MM.1S (cell line): ENCODE data around the gene CBFA2T2.
A peak's percentile ranks its signal among the peaks of the same experiment; 100 is the strongest.
"Not testable (repeated sequence)": the region's sequence is repeated elsewhere in the genome, so short reads cannot be mapped to it uniquely, and the experiment has no call there.

Source experiments
- DNase-seq: peaks from one replicate; pipeline ENCODE4 v3.0.0-alpha.2; 2015
- H2AFZ ChIP-seq: fragments of 300-600 bp; sonication (generic); 2 replicates; pipeline ENCODE4 v1.6.0; 2016; ENCODE audit warnings: antibody characterized with exemption, low read length
- H3F3A ChIP-seq: fragments of 300-600 bp; sonication (generic); 2 replicates; pipeline ENCODE4 v1.6.1; 2016; ENCODE audit warnings: mild to moderate bottlenecking, antibody characterized with exemption, low read length, moderate library complexity, mixed read lengths; ENCODE audit not compliant: insufficient read depth
- H3K27ac ChIP-seq: fragments of 300-600 bp; sonication (generic); 2 replicates; pipeline ENCODE4 v1.5.1; 2016; ENCODE audit warnings: mild to moderate bottlenecking, low read length
- H3K27me3 ChIP-seq: fragments of 300-600 bp; sonication (generic); replicated peaks from 2 replicates; pipeline ENCODE4 v1.6.0; 2016; ENCODE audit warnings: low read length; ENCODE audit not compliant: insufficient read depth
- H3K36me3 ChIP-seq: fragments of 300-600 bp; sonication (generic); replicated peaks from 2 replicates; pipeline ENCODE4 v1.6.1; 2016; ENCODE audit warnings: mild to moderate bottlenecking, low read length, mixed read lengths; ENCODE audit not compliant: insufficient read depth
- H3K4me1 ChIP-seq: fragments of 300-600 bp; sonication (generic); 2 replicates; pipeline ENCODE4 v1.6.1; 2016; ENCODE audit warnings: low read length, mixed read lengths
- H3K4me2 ChIP-seq: fragments of 300-600 bp; sonication (generic); 2 replicates; pipeline ENCODE4 v1.6.0; 2016; ENCODE audit warnings: low read depth, low read length
- H3K4me3 ChIP-seq: fragments of 300-600 bp; sonication (generic); 2 replicates; pipeline ENCODE4 v1.5.1; 2016; ENCODE audit warnings: low read length, mixed read lengths
- H3K79me2 ChIP-seq: fragments of 300-600 bp; sonication (generic); 2 replicates; pipeline ENCODE4 v1.6.1; 2016; ENCODE audit warnings: mixed run types, low read length, mixed read lengths
- H3K9ac ChIP-seq: fragments of 300-600 bp; sonication (generic); 2 replicates; pipeline ENCODE4 v1.6.1; 2016; ENCODE audit warnings: low read length, mixed read lengths
- H3K9me2 ChIP-seq: fragments of 300-600 bp; sonication (generic); replicated peaks from 2 replicates; pipeline ENCODE4 v1.6.1; 2016; ENCODE audit warnings: mild to moderate bottlenecking, low read length, mixed read lengths; ENCODE audit not compliant: insufficient read depth
- H3K9me3 ChIP-seq: fragments of 300-600 bp; sonication (generic); replicated peaks from 2 replicates; pipeline ENCODE4 v1.6.1; 2016; ENCODE audit warnings: mild to moderate bottlenecking, low read length, mixed read lengths; ENCODE audit not compliant: insufficient read depth
- H4K20me1 ChIP-seq: fragments of 300-600 bp; sonication (generic); 2 replicates; pipeline ENCODE4 v1.6.1; 2016; ENCODE audit warnings: mild to moderate bottlenecking, low read length, moderate library complexity, mixed read lengths; ENCODE audit not compliant: insufficient read depth
- CTCF ChIP-seq: fragments of 300-600 bp; sonication (generic); IDR thresholded peaks from 2 replicates; pipeline ENCODE4 v1.5.1; 2016; ENCODE audit warnings: antibody characterized with exemption, low read length, mixed read lengths
- EZH2 ChIP-seq: fragments of 300-600 bp; sonication (generic); optimal IDR thresholded peaks from 2 replicates; pipeline ENCODE3; 2017; ENCODE audit warnings: low read depth, mild to moderate bottlenecking, antibody characterized with exemption, low read length, mixed read lengths
- EZH2phosphoT487 ChIP-seq: fragments of 300-600 bp; sonication (generic); IDR thresholded peaks from 2 replicates; pipeline ENCODE4 v1.6.1; 2018; ENCODE audit warnings: antibody characterized with exemption, low read length

The CBFA2T2 gene

DNA sequence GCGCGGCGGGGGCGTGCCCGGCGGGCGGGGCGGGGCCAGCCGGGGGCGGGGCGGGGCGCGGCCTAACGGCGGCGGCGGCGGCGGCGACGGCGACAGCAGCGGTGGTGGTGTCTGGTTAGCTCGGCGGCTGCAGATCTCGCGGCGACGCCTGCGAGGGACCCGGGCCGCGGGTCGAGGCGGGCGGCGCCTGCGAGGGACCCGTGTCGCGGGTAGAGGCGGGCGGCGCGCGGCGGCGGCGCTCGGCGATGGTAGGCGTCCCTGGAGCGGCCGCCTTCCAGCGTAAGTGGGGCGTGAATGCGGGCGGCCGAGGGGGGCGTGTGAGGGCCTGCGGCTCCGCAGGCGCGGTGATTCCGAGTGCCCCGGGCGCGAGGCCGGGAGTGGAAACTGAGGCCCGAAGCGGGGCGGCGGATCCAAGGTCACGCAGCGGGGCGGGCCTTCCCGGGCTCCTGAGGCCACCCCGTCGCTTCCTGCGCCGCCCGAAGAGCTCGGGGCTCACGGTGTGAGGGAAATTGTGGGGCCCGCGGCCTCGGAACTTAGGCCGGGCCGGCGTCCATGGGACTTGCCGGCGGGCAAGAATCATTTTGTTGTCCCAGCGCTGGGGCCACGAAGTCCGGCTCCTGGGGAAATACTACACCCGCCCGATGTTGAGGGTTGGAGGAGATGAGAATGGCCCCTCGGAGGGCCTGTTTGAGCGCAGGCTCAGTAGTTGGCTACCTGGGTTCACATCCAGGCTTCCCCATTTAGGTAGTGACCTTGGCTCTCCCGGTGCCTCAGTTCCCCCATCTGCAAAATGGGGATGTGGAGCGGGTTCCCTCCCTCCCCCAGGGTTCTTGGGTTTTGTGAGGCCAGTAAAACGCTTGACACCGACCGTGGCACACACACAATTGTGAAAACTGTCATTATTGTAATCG, at the start of gene CBFA2T2:
TSS of gene CBFA2T2 (plus strand) at position 74 of the 911 bp plus-strand sequence. CDS start at position 246, 172 bp downstream.
- no peaks in the 10 kb centered on the region for H3K9me3 ChIP-seq
- H2AFZ ChIP-seq: peak within 1 kb of the TSS; percentile 87
- no peaks in the 10 kb centered on the region for H3K9me2 ChIP-seq
- DNase-seq: peak; percentile 49
- H3K36me3 ChIP-seq: no peaks in the 10 kb centered on the region
- peaks cover 7% of the 10 kb centered on the region; the same call in 1 of the 2 replicates for H3F3A ChIP-seq
- no peaks in the 10 kb centered on the region for H4K20me1 ChIP-seq
- no peak for TF ChIP-seq CTCF
- TF ChIP-seq EZH2phosphoT487: no peak
- no peak for TF ChIP-seq EZH2
- peaks cover 35% of the 10 kb centered on the region for H3K79me2 ChIP-seq
- H3K4me3 ChIP-seq: peak within 1 kb of the TSS; percentile 98
- H3K4me2 ChIP-seq: peak within 1 kb of the TSS; percentile 96
- H3K27me3 ChIP-seq: no peaks in the 10 kb centered on the region
- H3K9ac ChIP-seq: peak within 1 kb of the TSS; percentile 83
- peaks cover 4% of the 10 kb centered on the region; the same call in 1 of the 2 replicates for H3K4me1 ChIP-seq
- H3K27ac ChIP-seq: peak within 1 kb of the TSS; percentile 63; the same call in 1 of the 2 replicates

DNA sequence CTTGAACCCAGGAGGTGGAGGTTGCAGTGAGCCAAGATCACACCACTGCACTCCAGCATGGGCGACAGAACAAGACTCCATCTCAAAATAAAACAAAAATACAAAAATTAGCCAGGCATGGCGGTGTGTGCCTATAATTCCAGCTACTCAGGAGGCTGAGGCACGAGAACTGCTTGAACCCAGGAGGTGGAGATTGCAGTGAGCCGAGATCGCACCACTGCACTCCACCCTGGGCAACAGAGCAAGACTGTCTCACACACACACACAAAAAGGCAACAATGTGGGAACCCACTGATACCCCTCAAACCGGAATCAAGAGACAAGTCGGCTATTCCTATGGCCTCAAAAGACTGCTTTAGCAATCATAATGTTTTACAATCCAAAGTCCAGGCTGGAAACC, 49.3 kb upstream of the CBFA2T2 start:
- not testable (repeated sequence) for H3K27me3 ChIP-seq, H3K9me2 ChIP-seq, H3F3A ChIP-seq, H3K79me2 ChIP-seq, H3K36me3 ChIP-seq, H2AFZ ChIP-seq, H4K20me1 ChIP-seq, H3K4me2 ChIP-seq, H3K27ac ChIP-seq, H3K9me3 ChIP-seq, DNase-seq, H3K4me3 ChIP-seq, H3K9ac ChIP-seq
- H3K4me1 ChIP-seq: peaks cover 18% of the 10 kb centered on the region; the same call in 1 of the 2 replicates

DNA sequence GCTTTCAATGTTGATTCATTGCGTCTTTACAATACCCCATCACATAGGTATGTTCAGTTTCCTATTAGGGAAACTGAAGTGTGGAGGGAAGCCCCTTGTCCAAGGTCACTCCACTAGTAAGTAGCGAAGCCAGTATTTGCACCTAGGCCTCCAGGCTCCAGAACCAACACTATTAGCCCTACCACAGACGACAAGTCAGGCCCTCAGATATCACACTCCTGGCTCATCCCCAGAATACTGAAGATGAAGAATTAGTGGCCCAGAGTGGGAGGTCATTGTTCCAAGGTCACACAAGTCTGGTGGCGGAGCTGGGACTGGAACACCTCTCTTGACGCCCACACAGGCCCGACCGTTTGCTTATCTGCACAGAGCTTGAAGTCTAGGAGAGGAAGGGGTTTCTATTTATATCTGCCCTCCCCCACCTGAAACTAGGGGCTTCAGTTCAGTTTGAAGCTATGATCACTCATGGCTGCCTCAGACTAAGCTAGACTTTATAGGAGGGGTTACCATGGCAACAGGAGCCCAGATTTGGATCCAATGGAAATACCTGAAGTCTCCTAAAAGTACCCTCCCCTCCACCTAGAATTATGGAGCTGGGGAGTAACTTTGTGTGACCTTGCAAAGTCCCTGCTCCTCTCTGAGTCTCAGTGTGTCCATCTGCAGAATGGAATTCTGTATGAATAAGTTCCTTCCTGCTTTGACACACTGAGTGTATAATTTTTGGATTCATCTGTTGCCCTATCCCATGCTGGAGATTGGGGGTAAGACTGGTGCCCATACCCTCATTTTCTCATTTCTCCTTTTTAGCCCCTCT, 48.5 kb upstream of the CBFA2T2 start:
- peaks cover 18% of the 10 kb centered on the region; the same call in 1 of the 2 replicates for H3K4me1 ChIP-seq
- no peak overlapping the region for H3K9ac ChIP-seq
- no peaks in the 10 kb centered on the region for H4K20me1 ChIP-seq
- H3K4me3 ChIP-seq: no peak overlapping the region
- DNase-seq: no peak
- H3K79me2 ChIP-seq: no peaks in the 10 kb centered on the region
- H3K4me2 ChIP-seq: no peak overlapping the region
- no peaks in the 10 kb centered on the region for H3K9me2 ChIP-seq
- H3K36me3 ChIP-seq: no peaks in the 10 kb centered on the region
- TF ChIP-seq CTCF: no peak
- no peak overlapping the region for H2AFZ ChIP-seq
- peaks cover 9% of the 10 kb centered on the region; the same call in 1 of the 2 replicates for H3F3A ChIP-seq
- no peaks in the 10 kb centered on the region for H3K27me3 ChIP-seq
- no peak overlapping the region for H3K27ac ChIP-seq
- no peaks in the 10 kb centered on the region for H3K9me3 ChIP-seq
